Activated T-cell treated with anti-CD3 and anti-CD28 coated beads, Interleukin-2, amount 50 U/mL, for 4 hours (primary cell): ENCODE results near the gene DOC2B. TPM values are rescaled to one million over a fixed set of nuclear protein-coding genes. Genes with fewer than 3 reads are reported as not detected.

Source experiments
- ATAC-seq, 2 donors: fragments of 200-7000 bp; cut with Tn5 transposase; one replicate each; pipeline ENCODE4 v1.10.0; 2021
- DNase-seq: peaks from one replicate; pipeline ENCODE4 v3.0.0-alpha.2; 2020
- H3K27me3 Mint-ChIP-seq: one replicate; pipeline ENCODE4 v1.8.0; 2021; ENCODE audit warnings: low read depth, mixed read lengths
- H3K36me3 Mint-ChIP-seq: one replicate; pipeline ENCODE4 v1.8.0; 2022; ENCODE audit warnings: mixed read lengths; ENCODE audit not compliant: insufficient read depth
- H3K4me1 Mint-ChIP-seq: one replicate; pipeline ENCODE4 v1.8.0; 2021; ENCODE audit warnings: low read depth, mixed read lengths
- H3K4me3 Mint-ChIP-seq: one replicate; pipeline ENCODE4 v1.8.0; 2021; ENCODE audit warnings: mild to moderate bottlenecking, moderate library complexity, mixed read lengths
- H3K9me3 Mint-ChIP-seq: one replicate; pipeline ENCODE4 v1.8.0; 2021; ENCODE audit warnings: mixed read lengths
- total RNA-seq, 3 donors: library from RNA; stranded (reverse); gene quantifications; one replicate each; pipeline ENCODE4 v1.2.1, GENCODE V29; 2021

Gene DOC2B
- total RNA-seq, 3 donors from 2014 or later, result 0.13 to 0.30 TPM; not detected in 1

DNA sequence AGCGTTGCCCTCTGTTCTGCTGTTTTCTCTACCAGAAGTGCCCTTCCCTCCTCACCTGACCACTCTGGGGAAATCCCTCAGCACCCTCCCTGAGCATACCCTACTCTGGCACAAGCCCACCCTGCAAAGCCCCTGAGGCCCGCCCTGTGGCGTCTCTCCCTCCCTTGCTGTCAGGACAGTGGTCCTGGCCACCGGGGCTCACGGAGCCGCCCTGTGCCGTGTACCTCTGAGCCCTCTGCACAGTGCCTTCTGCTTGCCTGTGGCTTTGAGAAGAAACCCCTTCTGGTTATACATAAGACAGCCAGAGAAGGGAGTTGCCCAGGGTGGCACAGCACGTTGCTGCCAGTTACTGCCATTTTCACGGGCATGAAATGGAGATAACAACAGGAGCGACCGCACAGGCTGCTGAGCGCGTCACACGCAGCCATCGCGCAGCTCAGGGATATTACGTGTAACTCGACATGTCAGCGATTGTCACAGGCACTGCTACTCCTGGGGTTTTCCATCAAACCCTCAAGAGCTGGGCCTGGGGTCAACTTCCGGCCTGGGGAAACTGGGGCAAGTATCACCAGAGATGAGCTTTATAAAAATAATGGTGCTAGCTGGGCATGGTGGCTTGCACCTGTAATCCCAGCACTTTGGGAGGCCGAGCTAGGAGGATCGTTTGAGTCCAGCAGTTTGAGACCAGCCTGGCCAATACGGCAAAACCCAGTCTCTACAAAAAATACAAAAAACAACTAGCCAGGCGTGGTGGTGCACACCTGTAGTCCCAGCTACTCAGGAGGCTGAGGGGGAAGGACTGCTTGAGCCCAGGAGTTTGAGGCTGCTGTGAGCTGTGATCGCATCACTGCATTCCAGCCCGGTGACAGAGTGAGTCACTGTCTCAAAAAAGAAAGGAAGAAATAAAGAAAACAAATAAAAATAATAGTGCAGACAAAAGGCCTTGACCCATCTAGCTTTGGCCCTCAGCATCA is 29.3 kb downstream of the DOC2B start:
- Mint-ChIP-seq H3K27me3 (no peaks in the 10 kb centered on the region), H3K4me1 (no peaks in the 10 kb centered on the region), H3K4me3 (no peak overlapping the region), H3K36me3 (no peaks in the 10 kb centered on the region), H3K9me3 (no peaks in the 10 kb centered on the region)
- DNase-seq (no peak), ATAC-seq (no peak)

GRCh38 chr17:151004-151403 is 30.4 kb downstream of the DOC2B start:
- no peaks in the 10 kb centered on the region for H3K36me3 Mint-ChIP-seq
- H3K27me3 Mint-ChIP-seq, result no peaks in the 10 kb centered on the region
- no peak overlapping the region for H3K4me3 Mint-ChIP-seq
- no peak for ATAC-seq
- no peaks in the 10 kb centered on the region for H3K9me3 Mint-ChIP-seq
- DNase-seq, result no peak
- no peaks in the 10 kb centered on the region for H3K4me1 Mint-ChIP-seq

- Mint-ChIP-seq H3K27me3 (no peaks in the 10 kb centered on the region), H3K4me3 (no peak overlapping the region), H3K36me3 (no peaks in the 10 kb centered on the region), H3K4me1 (no peaks in the 10 kb centered on the region), H3K9me3 (no peaks in the 10 kb centered on the region)
- DNase-seq (no peak), ATAC-seq (no peak)
Measured at GRCh38 chr17:149897-150584, 31.4 kb downstream of the DOC2B start.

GRCh38 chr17:149231-149630 is 32.2 kb downstream of the DOC2B start:
- Mint-ChIP-seq H3K27me3 (no peaks in the 10 kb centered on the region), H3K36me3 (no peaks in the 10 kb centered on the region)

GRCh38 chr17:148757-149156 is 32.7 kb downstream of the DOC2B start:
- H3K36me3 Mint-ChIP-seq, result no peaks in the 10 kb centered on the region
- DNase-seq (no peak), ATAC-seq (no peak)
- H3K4me1 Mint-ChIP-seq, result no peaks in the 10 kb centered on the region
- H3K27me3 Mint-ChIP-seq, result no peaks in the 10 kb centered on the region
- no peaks in the 10 kb centered on the region for H3K9me3 Mint-ChIP-seq
- no peak overlapping the region for H3K4me3 Mint-ChIP-seq

More at GRCh38 chr17:149231-149630, 32.2 kb downstream of the DOC2B start:
- DNase-seq (no peak), ATAC-seq (no peak)
- no peaks in the 10 kb centered on the region for H3K9me3 Mint-ChIP-seq
- H3K4me3 Mint-ChIP-seq, result no peak overlapping the region
- no peaks in the 10 kb centered on the region for H3K4me1 Mint-ChIP-seq

- no peaks in the 10 kb centered on the region for H3K36me3 Mint-ChIP-seq
- DNase-seq, result no peak
- H3K27me3 Mint-ChIP-seq, result no peaks in the 10 kb centered on the region
- no peak for ATAC-seq
- no peaks in the 10 kb centered on the region for H3K9me3 Mint-ChIP-seq
- peaks cover 2% of the 10 kb centered on the region for H3K4me1 Mint-ChIP-seq
- no peak overlapping the region for H3K4me3 Mint-ChIP-seq
Measured at GRCh38 chr17:147796-148740, 33.4 kb downstream of the DOC2B start.

DNA sequence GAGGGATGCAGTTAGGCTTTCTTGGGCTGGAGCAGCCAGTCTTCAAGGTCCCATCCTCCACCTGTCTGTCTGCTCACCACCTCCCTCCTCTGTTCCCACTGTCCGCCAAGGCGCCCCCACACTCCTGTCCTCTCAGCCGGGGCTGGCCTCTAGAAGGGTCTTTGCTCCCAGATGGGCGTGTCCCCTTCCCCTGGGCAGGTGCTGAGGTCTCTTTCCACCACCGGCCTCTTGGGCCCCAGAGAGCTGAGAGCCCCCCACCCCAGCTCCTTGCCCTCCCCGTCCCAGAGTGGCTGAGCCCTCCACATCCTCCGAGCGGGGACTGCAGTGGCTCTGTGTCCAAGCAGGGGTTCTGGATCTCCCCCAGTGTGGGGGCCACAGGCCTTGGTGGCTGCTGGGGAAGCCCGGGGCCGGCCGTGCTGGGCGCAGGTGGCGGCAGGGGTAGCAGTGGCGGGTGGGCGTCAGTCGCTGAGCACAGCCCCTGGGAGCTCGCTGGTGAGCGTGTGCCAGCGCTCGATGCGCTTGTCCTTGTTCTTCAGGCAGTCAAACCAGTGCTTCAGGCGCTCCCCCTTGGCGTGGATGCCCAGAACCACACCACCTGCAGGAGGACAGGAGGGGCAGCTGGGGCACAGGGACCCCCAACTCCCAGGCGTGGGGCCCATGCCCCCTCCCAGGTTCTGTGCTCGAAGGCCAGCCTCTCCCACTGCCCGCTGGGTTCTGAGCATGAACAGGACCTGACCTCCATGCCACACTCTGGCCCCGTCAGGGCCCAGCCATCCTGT is 34.3 kb downstream of the DOC2B start:
- DNase-seq, result no peak
- H3K4me3 Mint-ChIP-seq, result no peak overlapping the region
- H3K4me1 Mint-ChIP-seq, result peaks cover 2% of the 10 kb centered on the region
- H3K36me3 Mint-ChIP-seq, result no peaks in the 10 kb centered on the region
- no peaks in the 10 kb centered on the region for H3K9me3 Mint-ChIP-seq
- no peaks in the 10 kb centered on the region for H3K27me3 Mint-ChIP-seq
- ATAC-seq, result no peak

- no peak for DNase-seq
- no peaks in the 10 kb centered on the region for H3K36me3 Mint-ChIP-seq
Measured at GRCh38 chr17:146546-146945, 34.9 kb downstream of the DOC2B start.

DNA sequence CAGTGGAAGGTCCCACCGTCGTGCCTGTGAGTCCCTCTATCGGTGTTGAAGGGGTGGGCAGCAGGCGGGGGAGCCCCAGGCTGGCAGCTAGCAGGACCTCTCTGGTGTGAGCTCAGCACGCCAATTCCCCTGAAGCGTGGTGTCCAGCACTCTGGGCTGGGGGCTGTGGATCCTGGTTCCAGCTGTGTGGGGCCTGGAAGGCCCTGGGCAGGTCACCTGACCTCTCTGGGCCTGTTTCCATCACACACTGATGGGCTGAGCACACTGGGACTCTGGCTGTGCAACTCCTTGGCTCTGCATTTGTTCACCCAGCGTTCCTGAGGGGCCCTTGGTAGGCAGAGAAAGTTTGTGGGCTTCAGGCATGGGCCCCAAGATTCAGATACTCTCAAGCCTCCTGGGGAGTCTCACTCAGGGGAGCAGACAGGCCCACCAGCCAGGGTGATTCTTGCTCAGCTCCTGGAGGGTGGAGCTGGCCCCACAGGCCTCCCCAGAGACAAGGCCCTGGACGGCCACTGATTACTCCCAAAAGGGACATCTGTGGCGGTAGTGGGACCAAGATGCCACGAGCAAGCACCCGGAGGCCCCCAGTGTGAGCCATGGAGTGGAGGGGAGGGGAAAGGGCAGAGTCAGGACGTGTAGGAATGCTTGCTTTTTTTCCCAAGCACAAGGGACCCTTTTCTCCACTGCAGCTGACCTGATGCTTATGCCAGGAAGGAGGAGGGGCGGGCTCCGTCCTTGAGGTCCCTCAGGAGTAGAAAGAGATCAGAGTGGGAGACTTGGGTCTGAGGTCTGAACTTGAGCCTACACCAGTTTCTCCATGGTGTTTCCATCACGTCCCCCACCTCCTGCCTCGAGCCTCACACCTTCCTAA is 35.5 kb downstream of the DOC2B start:
- no peak for DNase-seq
- peaks cover 2% of the 10 kb centered on the region for H3K4me1 Mint-ChIP-seq
- no peak overlapping the region for H3K4me3 Mint-ChIP-seq

More at GRCh38 chr17:146546-146945, 34.9 kb downstream of the DOC2B start:
- ATAC-seq, result no peak
- Mint-ChIP-seq H3K4me1 (peaks cover 2% of the 10 kb centered on the region), H3K4me3 (no peak overlapping the region), H3K27me3 (no peaks in the 10 kb centered on the region), H3K9me3 (no peaks in the 10 kb centered on the region)

GRCh38 chr17:144936-145670 is 36.3 kb downstream of the DOC2B start:
- Mint-ChIP-seq H3K27me3 (no peaks in the 10 kb centered on the region), H3K4me1 (peaks cover 2% of the 10 kb centered on the region), H3K36me3 (no peaks in the 10 kb centered on the region), H3K9me3 (no peaks in the 10 kb centered on the region), H3K4me3 (no peak overlapping the region)
- DNase-seq (no peak), ATAC-seq (no peak)

More for the DNA sequence above, 35.5 kb downstream of the DOC2B start:
- H3K36me3 Mint-ChIP-seq, result no peaks in the 10 kb centered on the region
- no peaks in the 10 kb centered on the region for H3K27me3 Mint-ChIP-seq
- H3K9me3 Mint-ChIP-seq, result no peaks in the 10 kb centered on the region
- no peak for ATAC-seq

DNA sequence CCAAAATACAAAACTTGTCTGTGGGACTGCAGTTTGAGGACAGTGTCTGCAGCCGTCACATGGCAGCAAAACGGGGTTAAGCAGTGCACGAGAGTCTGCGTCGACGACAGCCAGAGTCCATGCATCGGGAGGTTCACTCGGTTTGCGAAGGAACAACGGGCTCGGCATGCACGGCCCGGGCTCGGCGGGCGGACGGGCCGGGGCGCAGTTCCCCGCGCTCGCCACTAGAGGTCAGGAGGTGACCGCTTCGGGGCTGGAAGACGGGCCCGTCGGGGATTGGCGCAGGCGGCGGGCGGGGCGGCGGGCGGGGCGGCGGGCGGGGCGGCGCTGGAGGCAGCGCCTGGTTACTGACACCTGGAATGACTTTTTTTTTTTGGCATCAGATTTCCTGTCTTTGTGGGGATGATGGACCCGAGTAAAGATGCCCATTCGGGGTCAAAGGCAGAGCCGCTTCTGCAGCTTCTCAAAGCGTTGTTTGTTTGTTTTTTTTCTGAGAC is 37.6 kb downstream of the DOC2B start:
- no peaks in the 10 kb centered on the region for H3K36me3 Mint-ChIP-seq
- peaks cover 2% of the 10 kb centered on the region for H3K4me1 Mint-ChIP-seq
- H3K9me3 Mint-ChIP-seq, result no peaks in the 10 kb centered on the region
- ATAC-seq (peak; percentile 93 to 94), DNase-seq (peak; percentile 84)
- H3K27me3 Mint-ChIP-seq, result peaks cover 4% of the 10 kb centered on the region
- H3K4me3 Mint-ChIP-seq, result no peak overlapping the region
